Activated CD4-positive, CD25-positive, alpha-beta regulatory T cell (primary cell): ENCODE data around the gene LIPF.
"Not testable (repeated sequence)": the region's sequence is repeated elsewhere in the genome, so short reads cannot be mapped to it uniquely, and the experiment has no call there.

Source experiments
- DNase-seq, 4 experiments: peaks; one replicate each; lab custom pipeline; 2025; lab: John Stamatoyannopoulos, UW

LIPF gene

GRCh38 chr10:88676283-88677060, 12.2 kb downstream of the LIPF start:
- no peak for DNase-seq

- DNase-seq = no peak
Observed at GRCh38 chr10:88680958-88681357, 16.7 kb downstream of the LIPF start.

GRCh38 chr10:88682491-88682890, 18.2 kb downstream of the LIPF start:
- DNase-seq = no peak

- DNase-seq = no peak
Observed at GRCh38 chr10:88687853-88688467, 23.7 kb downstream of the LIPF start.

GRCh38 chr10:88689366-88689765, 25.1 kb downstream of the LIPF start:
- DNase-seq = no peak

GRCh38 chr10:88693392-88694020, 29.3 kb downstream of the LIPF start:
- no peak for DNase-seq

- DNase-seq = no peak
Observed at GRCh38 chr10:88702848-88703597, 38.8 kb downstream of the LIPF start.

- DNase-seq = no peak
Observed at GRCh38 chr10:88705958-88706357, 41.7 kb downstream of the LIPF start, which contains the start of gene LIPK. TSS of gene LIPK (plus strand) at chr10:88706249. CDS start at chr10:88724544, 18,295 bp downstream.

GRCh38 chr10:88707429-88708155, 43.4 kb downstream of the LIPF start:
- no peak for DNase-seq

- not testable (repeated sequence) for DNase-seq
Observed at GRCh38 chr10:88709361-88709760, 45.1 kb downstream of the LIPF start.

- no peak for DNase-seq
Observed at GRCh38 chr10:88715517-88715916, 51.3 kb downstream of the LIPF start.

GRCh38 chr10:88721392-88721791, 57.1 kb downstream of the LIPF start:
- DNase-seq = no peak

- DNase-seq = no peak
Observed at GRCh38 chr10:88725798-88726197, 61.6 kb downstream of the LIPF start.

GRCh38 chr10:88728107-88728763, 64.0 kb downstream of the LIPF start:
- peak in 1 of 4 experiments; percentile 2 for DNase-seq
